AG09309 (cell line): ENCODE data around the gene WAC.

Source experiments
- DNase-seq: peaks from one replicate; pipeline ENCODE4 v3.0.0-alpha.2; 2010; ENCODE audit warnings: low read depth
- H3K4me3 ChIP-seq: 2 replicates; pipeline ENCODE4 v1.5.1; 2011; ENCODE audit warnings: mild to moderate bottlenecking, low read depth, low read length, moderate library complexity; ENCODE audit not compliant: control insufficient read depth
- CTCF ChIP-seq: IDR thresholded peaks from 2 replicates; pipeline ENCODE4 v1.5.1; 2011; ENCODE audit warnings: mild to moderate bottlenecking, low read depth, low read length, inconsistent platforms; ENCODE audit not compliant: insufficient read depth, control insufficient read depth; ENCODE audit errors: missing control alignments

The WAC gene

GRCh38 chr10:28533571-28534304 is 820 bp downstream of the WAC start:
- no peak for TF ChIP-seq CTCF
- peak overlapping the region; percentile 55 for H3K4me3 ChIP-seq
- no peak for DNase-seq

DNA sequence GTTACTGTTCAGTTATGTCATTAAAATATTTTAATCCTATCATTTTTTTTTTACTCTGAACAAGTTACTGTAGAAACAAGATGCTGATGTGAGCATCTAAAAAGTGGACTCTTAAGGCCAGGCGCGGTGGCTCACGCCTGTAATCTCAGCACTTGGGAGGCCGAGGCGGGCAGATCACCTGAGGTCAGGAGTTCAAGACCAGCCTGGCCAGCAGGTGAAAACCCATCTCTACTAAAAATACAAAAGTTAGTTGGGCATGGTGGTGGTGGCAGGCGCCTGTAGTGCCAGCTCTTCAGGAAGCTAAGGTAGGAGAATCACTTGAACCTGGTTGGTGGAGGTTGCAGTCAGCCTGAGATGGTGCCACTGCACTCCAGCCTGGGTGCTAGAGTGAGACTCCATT is 2.9 kb downstream of the WAC start:
- no peak overlapping the region for H3K4me3 ChIP-seq
- TF ChIP-seq CTCF = no peak

GRCh38 chr10:28538595-28538994 is 5.7 kb downstream of the WAC start:
- TF ChIP-seq CTCF = no peak
- no peak overlapping the region for H3K4me3 ChIP-seq
- DNase-seq = no peak

More for the DNA sequence above, 2.9 kb downstream of the WAC start:
- DNase-seq = no peak

GRCh38 chr10:28540145-28540544 is 7.2 kb downstream of the WAC start:
- TF ChIP-seq CTCF = no peak
- no peak overlapping the region for H3K4me3 ChIP-seq
- DNase-seq = no peak

- DNase-seq = no peak
- H3K4me3 ChIP-seq = no peak overlapping the region
- peak; percentile 9 for TF ChIP-seq CTCF
These were observed 8.9 kb downstream of the WAC start for GRCh38 chr10:28541717-28542365.

GRCh38 chr10:28542728-28543127 is 9.8 kb downstream of the WAC start:
- no peak overlapping the region for H3K4me3 ChIP-seq
- TF ChIP-seq CTCF = no peak
- DNase-seq = no peak
